GM19397 (cell line): ENCODE results near the gene MRM1.

ENCODE experiments used
- ATAC-seq: cut with Tn5 transposase; IDR thresholded peaks from one replicate; pipeline ENCODE4 v1.9.1; 2021; ENCODE audit warnings: mild to moderate bottlenecking, moderate library complexity; ENCODE audit not compliant: unreplicated experiment

The MRM1 gene, protein sequence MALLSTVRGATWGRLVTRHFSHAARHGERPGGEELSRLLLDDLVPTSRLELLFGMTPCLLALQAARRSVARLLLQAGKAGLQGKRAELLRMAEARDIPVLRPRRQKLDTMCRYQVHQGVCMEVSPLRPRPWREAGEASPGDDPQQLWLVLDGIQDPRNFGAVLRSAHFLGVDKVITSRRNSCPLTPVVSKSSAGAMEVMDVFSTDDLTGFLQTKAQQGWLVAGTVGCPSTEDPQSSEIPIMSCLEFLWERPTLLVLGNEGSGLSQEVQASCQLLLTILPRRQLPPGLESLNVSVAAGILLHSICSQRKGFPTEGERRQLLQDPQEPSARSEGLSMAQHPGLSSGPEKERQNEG

DNA sequence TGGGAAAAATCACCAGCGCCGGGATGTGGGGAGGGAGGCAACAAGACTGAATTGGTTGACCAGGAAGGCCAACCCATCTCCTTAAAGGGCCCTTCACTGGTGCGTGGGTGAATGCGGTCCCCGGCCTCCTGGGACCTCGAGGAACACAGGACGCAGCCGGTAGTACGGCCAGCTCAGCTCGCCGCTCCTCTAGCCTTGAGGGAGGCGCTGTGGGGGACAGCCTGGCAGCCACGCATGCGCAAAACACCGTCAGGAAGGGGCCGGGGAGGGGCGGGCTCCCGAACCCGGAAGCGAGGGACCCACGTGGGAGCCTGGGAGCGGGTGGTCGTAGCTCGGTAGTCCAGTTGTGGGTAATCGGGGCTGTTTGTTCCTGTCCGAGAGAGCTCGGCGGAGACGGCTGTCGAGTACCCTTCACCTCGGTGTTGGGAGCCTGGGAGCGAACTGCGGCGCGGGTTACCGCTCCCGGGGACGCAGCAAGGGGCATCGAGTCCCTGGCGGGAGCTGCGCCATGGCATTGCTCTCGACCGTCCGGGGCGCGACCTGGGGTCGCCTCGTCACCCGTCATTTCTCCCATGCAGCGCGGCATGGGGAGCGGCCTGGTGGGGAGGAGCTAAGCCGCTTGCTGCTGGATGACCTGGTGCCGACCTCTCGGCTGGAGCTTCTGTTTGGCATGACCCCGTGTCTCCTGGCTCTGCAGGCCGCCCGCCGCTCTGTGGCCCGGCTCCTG lies at the start of gene MRM1:
Gene MRM1 (plus strand): TSS at position 281 of the 727 bp plus-strand sequence. CDS start 228 bp downstream, at position 509.
- ATAC-seq = peak; percentile 88

DNA sequence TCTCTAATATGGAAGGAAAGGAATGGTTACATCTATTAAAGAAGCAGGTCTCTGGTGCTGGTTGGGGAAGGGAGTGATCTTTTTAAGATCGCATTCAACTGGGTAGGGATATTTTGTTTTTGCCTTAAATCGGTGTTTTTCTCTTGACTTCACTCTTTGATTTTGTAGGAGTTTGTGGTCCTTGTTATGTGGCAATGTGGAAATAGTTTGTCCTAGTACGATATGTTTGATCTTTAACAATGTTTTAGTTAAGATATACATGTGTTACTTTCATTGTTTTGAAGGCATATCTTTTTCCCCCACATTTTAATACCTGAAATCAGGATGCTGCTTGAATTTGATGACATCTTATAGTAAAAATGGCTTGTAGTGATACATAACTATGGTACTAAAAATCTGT lies 47.9 kb upstream of the MRM1 start:
- ATAC-seq = no peak

DNA sequence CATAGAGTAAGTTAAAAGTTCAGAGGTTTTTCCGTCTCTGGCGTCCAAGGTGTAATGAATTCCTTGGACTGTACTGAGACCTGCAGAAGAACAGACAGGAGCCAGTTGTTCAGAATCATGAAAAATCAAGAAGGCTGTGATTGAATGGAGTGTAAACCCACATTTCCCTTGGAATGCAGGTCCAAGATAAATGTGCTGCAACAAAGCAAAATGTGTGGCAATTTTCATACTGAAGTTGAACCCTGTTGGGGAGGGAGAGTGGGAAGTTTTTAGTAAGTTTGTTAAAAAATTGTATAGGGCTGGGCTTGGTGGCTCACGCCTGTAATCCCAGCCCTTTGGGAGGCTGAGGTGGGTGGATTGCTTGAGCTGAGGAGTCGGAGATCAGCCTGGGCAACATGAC lies 35.3 kb upstream of the MRM1 start:
- ATAC-seq = no peak

DNA sequence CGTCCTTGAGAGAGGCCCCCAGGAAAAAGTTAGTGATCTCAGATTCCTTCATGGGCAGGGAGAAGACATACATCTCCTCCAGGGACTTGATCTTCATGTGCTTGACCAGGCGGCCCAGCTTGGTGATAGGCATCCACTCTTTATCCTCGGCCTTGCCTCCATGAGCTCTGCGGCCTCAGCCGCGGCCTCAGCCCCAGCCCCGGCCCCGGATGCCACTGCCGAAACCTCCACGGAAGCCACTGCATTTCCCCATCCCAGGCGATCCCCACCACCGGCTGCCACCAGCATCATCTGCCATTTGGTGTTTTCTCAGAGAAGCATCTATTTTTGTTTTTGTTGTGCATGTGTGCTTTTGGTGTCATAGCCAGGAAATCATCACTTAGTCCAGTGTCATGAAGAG lies 26.4 kb upstream of the MRM1 start:
- no peak for ATAC-seq

DNA sequence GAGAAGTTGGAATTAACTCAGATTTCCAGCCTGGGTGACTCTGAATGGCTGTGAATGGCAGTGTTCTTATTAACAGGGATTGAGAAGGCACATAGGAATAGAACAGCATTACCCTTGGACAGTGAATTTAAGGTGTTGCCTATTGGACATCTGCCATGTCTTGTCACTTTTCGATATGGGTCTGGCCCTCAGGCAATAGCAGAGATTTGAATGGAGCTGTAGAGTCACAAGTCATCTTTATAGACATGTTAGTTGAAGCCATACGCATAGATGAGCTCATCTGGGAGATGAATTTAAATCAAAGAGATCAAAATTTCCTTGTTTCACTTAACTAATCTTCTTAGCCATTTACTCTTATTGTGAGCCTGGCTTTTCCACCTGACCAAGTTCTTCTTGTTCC lies 24.6 kb upstream of the MRM1 start:
- ATAC-seq = no peak

DNA sequence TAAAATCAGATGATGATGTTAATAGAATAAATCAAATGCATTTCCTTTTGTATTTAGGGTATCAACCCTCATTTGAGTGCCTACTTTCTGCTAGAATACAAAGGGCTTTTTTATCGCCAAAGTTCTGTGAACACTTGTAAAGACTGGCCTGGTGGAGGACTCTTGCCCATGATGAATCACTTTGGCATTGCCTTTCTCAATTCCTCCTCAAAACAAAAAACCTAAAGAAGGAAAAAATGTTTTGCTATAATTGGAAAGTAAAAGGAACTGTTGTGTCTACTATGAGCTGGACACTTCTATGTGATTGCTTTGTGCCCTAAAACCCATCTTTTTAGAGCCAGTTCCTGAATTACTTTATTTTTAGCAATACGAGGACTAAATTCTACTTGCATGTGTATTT lies 22.7 kb upstream of the MRM1 start:
- ATAC-seq = no peak

DNA sequence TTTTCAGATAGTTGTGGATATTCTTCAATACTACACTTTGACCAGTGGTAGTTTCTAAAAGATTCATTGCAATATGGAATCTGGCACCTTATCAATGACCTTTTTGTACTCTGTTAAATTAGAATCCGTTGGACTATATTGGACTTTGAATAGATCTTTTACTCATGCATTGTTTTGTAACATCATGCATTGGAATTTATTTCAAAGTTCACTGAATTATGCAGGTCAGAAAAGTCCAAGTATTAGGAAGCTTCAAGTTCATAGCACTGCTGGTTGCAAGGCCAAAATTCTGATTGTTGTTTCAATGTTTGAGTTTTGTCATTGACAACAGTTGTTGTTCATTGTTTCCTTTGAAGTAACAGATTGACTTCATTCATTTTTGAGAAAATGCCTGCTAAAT lies 17.6 kb upstream of the MRM1 start:
- no peak for ATAC-seq

DNA sequence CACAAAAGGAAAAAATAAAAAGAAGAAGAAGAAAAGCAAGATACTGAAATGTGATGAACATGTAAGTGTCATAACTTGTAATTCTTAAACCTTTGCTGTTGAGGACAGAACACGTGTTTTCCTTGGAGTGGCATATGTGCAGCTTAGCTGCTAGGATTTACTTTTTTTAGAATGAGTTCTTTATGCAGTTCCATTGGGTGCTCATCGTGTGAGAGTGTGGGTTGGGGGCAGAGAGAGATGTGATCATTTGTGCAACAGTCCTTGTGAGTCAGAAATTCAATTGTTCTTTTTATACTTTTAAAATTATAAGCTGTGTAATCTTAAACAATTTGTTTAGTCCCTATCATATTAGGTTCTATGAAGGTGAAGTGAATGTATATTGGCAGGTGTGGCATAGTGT lies 15.2 kb upstream of the MRM1 start:
- no peak for ATAC-seq

DNA sequence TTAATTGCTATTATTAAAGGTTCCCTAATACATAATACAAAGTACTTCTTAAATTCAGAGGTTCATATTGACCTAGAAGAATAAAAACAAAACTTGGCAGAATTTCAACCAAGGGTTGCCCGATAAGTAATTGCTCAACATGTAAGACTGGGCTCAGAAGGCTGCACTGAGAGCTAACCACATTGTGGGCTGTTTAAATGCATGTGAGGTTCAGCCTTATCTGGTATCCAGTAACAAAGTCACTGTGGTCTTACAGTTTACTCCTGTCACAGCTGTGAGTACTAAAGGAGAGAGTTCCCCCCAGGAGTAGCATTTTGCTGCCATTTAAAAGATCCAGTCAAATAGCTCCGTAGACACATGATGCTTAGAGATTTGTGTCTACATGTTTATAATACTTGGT lies 11.3 kb upstream of the MRM1 start:
- no peak for ATAC-seq

DNA sequence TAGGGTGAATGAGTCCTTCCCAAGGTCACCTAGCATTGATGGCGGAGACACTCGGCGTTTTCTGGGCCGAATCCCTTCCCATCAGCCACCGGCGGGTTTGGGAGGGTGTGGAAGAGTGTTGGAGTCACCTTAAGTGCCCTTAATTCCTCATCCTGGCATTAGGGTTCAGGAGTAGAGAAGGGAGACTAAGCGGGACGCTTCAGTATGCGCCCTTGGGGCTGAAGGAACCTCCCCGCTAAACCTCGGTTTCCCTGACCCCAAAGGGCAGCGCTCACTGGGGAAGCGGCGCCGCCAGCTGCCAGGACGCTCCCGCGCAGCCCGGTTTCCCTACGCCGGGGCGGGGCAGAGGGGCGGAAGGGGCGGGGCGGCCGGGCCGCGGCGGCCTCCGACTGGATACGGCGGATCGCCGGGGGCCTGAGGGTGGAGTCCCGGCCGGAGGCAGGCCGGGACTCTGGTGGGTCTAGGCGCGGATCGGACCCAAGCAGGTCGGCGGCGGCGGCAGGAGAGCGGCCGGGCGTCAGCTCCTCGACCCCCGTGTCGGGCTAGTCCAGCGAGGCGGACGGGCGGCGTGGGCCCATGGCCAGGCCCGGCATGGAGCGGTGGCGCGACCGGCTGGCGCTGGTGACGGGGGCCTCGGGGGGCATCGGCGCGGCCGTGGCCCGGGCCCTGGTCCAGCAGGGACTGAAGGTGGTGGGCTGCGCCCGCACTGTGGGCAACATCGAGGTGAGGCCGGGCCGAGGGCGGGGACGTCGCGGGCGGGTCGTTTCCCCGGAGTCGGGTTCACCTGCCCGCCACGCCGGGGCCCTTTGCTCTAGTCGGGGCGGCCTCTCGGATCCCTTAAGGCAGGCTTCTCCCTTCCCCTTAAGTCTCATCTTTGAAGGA lies 9.7 kb upstream of the MRM1 start, which contains the start of gene DHRS11:
Gene DHRS11 (plus strand): TSS at position 446 of the 882 bp plus-strand sequence. CDS start 131 bp downstream, at position 577.
- ATAC-seq = peak; percentile 85

DNA sequence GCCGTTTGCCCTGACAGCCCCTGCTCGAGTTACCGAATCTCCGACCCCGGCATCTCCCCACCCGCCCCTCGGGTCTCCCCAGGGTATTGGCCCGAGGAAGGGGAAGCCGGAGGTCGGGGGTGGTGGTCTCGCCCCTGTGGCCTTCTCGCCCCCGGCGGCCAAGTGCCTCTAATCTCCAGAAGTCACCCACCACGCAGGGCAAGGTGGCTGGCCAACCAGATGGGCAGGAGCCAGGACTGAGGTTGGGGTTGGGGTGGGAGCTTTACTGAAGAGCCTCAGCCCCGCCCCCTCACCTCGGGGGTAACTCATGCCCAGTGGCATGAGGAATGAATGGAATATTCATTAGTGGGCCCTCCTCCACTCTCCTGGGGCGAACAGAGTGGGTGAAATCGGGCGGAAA lies 9.1 kb upstream of the MRM1 start:
- ATAC-seq = no peak

DNA sequence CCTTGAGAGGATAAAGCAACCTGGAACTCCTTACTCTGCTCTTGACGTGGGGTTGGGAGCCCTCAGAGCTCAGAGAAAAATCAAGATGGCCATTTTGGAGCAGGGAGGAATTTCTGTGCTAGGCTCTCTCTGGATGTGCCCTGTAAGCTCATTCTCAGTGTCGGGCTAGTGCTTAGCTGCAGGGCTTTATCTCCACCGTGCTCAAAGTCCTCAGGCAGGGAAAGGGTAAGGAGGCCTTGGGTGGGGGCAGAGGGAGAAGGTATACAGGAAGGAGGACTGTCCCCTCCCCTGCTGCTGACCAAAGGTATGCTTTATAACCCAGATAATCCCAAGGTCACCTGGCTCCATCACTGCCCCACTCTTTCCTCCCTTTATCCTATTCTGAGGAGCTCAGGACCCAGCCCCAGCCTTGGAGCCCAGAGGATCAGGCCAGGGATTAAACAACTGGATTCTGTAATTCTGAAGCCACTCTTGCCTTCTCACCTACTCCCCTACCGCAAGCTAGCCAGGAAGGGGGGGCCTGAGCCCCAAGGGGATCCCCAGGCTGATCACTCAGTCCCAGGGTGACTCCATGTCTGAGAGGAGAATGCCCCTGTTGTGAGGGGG lies 8.6 kb upstream of the MRM1 start:
- ATAC-seq = no peak

DNA sequence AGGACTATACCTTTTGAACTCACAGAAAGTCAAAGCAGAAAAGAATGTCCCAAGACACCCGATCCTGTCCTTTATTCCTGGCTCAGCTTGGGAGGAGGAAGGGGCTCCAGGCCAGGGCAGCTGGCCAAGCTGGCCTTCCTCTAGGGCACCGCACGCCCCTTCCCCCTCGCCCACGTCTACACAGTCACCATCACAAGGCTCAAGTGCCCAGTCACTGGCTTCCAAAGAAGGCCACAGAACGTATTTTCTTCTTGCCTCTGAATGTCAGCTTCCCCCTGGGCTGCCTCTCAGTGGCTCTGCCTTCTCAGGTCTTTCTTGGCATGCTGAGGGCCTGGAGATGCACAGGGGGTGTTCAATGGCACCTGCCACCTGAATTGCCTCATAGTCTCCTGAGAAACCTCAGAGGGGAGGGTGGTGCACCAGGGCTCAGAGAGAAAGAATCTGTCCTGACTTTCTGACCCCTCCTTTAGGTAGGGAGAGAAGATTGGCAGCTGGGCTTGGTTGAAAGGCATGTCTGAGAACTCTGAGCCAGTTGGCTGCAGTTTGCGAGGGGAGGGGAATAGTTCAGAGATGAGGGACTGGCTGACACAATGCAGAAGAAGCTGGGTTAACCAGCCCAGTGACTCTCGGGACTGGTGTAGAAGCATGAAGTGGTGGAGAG lies 7.6 kb upstream of the MRM1 start:
- ATAC-seq = no peak

DNA sequence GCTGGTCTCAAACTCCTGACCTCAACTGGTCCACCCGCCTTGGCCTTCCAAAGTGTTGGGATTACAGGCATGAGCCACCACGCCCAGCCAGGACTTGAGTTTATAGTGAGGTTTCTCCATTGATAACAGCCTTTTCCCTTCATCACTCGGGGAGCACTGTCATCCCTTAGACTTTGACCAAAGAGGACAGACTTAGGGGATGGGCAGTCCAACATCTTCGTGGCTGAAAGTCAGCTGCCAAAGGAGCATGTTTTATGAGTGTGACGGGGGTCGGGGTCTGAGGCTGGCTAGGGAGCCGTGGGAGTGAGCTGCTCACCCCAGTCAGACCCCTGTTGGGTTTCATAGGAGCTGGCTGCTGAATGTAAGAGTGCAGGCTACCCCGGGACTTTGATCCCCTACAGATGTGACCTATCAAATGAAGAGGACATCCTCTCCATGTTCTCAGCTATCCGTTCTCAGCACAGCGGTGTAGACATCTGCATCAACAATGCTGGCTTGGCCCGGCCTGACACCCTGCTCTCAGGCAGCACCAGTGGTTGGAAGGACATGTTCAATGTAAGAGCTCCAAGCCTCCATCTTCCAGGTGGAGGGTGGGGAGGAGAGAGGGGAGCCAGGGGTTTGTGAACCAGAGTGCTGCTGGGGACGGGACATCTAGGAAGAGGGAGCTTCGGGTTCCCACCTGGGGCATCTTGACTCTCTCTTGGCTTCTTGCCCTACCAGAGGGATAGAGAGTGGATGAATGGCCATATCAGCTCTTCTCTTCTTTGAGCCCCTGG lies 6.6 kb upstream of the MRM1 start:
- ATAC-seq = no peak

DNA sequence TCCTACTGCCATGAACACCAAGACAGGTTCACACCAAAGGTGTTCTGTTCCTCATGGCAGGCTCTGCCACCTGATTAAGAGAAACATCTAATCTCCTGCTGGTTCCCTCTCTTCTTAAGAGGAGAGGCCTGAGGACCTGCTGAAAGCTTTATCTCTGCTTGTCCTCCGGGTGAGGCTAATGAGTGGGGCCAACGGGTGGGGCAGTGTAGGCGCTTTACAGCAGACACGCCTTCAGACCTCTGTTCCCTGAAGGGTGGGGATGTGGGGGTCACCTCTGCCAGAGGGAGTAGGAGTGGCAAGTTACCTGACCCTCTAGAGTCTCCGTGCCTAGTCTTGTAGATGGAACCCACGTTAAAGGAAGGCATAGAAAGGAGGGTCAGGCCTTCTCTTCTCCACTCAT lies 4.2 kb upstream of the MRM1 start:
- ATAC-seq = no peak

DNA sequence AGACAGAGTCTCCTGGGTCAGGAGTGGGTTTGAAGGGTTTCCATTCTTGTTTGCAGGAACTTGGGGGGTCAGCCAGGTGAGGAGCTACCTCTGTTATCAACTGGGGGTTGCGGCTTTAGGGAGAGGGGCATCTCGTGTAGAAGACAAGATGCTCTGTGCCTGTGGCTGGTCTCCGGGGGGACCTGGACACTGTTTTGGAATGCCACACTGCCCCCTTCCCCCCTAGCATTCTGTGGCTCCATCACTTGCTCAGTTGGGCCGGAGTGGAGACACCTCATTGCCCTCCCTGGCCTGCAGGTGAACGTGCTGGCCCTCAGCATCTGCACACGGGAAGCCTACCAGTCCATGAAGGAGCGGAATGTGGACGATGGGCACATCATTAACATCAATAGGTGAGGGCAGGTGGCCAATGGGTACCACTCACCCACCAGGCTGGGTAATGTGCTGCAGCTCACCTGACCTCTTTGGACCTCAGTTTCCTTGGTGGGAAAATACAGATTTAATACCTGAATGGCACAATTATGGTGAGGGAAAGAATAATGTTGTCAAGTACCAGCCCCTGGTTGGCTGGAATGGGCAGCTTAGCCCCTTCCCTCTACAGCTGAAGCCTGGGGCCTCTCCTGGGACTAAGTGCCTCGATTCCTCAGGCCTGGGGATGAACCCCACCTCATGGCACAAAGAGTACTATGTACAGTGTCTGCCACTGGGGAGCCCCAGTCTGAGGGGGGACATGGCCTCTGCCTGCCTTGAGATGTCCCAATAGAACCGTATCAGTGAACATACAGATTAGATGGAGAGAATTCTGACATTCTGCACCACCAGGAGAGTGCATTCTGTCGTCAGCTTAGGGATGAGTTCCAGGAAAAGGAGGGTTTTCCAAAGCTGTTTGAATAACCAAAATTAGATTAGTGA lies 3.3 kb upstream of the MRM1 start:
- no peak for ATAC-seq

DNA sequence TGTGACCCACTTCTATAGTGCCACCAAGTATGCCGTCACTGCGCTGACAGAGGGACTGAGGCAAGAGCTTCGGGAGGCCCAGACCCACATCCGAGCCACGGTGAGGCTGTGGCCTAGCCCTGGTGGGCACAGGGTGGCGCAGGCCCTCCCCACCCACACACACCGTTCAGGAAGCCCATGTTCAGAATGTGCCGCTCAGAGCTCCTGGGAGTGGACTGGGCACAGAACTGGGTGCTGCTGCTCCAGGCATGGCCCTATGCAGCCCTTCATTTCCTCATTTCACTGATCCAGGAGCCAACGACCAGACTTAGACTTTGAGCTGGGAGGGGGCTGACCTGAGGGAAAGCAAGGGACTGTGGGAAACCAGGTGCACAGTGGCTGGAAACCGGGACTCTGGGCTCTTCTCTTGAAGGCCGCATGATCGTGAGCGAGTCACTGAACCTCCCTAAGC lies 2.4 kb upstream of the MRM1 start:
- ATAC-seq = no peak

DNA sequence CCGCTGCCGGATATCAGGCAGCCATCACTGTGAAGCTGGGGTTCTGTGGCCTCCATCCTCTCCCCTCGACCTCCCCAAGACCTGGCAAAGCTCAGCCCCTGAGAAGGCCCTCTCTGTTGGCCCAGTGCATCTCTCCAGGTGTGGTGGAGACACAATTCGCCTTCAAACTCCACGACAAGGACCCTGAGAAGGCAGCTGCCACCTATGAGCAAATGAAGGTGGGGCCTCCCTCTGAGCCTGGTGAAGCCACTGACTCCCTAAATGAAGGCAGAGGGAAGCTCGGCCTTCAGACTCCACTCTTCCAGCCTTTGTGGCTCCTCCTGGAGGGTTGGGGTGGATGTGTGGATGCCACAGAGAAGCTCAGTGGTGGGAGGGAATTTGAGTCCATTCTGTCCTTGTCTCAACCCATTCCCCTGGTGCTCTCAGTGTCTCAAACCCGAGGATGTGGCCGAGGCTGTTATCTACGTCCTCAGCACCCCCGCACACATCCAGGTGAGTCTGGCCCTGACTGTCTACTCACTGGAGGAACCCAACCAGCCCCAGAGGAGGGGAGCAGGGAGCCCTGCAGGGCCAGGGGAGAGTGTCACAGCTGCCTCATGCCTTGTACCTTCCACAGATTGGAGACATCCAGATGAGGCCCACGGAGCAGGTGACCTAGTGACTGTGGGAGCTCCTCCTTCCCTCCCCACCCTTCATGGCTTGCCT lies 1.7 kb upstream of the MRM1 start:
- ATAC-seq = no peak
